OCI-M1 (cell line): ENCODE results near the gene CGB2.
A peak's percentile ranks its signal among the peaks of the same experiment; 100 is the strongest.

Source experiments
- DNase-seq: peaks from one replicate; lab custom pipeline; 2025; lab: John Stamatoyannopoulos, UW

CGB2 gene

GRCh38 chr19:49031642-49032301, at the start of gene CGB2:
TSS of gene CGB2 (plus strand) at chr19:49031890. CDS start at chr19:49032096, 206 bp downstream.
- peak; percentile 88 for DNase-seq

- DNase-seq: no peak
These were observed 49.4 kb upstream of the CGB2 start for GRCh38 chr19:48982280-48982679.

- no peak for DNase-seq
These were observed 46.0 kb upstream of the CGB2 start for GRCh38 chr19:48985711-48986110.

- no peak for DNase-seq
These were observed 45.5 kb upstream of the CGB2 start for GRCh38 chr19:48986211-48986610.

- no peak for DNase-seq
These were observed 44.4 kb upstream of the CGB2 start for GRCh38 chr19:48987323-48987722.

GRCh38 chr19:48988286-48988685, 43.4 kb upstream of the CGB2 start:
- no peak for DNase-seq

- DNase-seq: no peak
These were observed 42.8 kb upstream of the CGB2 start for GRCh38 chr19:48988860-48989259.

GRCh38 chr19:48989701-48990291, 41.9 kb upstream of the CGB2 start:
- no peak for DNase-seq

GRCh38 chr19:48990400-48990799, 41.3 kb upstream of the CGB2 start:
- DNase-seq: no peak

- no peak for DNase-seq
These were observed 40.6 kb upstream of the CGB2 start for GRCh38 chr19:48991011-48991609.

GRCh38 chr19:48991873-48992580, 39.7 kb upstream of the CGB2 start:
- DNase-seq: peak; percentile 58

- peak; percentile 70 for DNase-seq
These were observed 39.0 kb upstream of the CGB2 start for GRCh38 chr19:48992581-48993174.

- peak; percentile 100 for DNase-seq
These were observed 38.3 kb upstream of the CGB2 start, which contains the start of the genes GYS1 and RUVBL2 for GRCh38 chr19:48993175-48994034. TSS of gene GYS1 (minus strand) at chr19:48993309. CDS start at chr19:48993112, 197 bp downstream. TSS of gene RUVBL2 (plus strand) at chr19:48993887. CDS start at chr19:48993912, 25 bp downstream.

- DNase-seq: no peak
These were observed 37.7 kb upstream of the CGB2 start for GRCh38 chr19:48994035-48994386.

GRCh38 chr19:48997972-48998371, 33.7 kb upstream of the CGB2 start:
- DNase-seq: peak; percentile 83

GRCh38 chr19:48999481-49000325, 32.0 kb upstream of the CGB2 start:
- DNase-seq: peak; percentile 69

GRCh38 chr19:49004133-49004532, 27.6 kb upstream of the CGB2 start:
- DNase-seq: no peak

GRCh38 chr19:49004964-49005614, 26.6 kb upstream of the CGB2 start:
- DNase-seq: no peak

GRCh38 chr19:49006905-49007304, 24.8 kb upstream of the CGB2 start:
- DNase-seq: no peak

- no peak for DNase-seq
These were observed 21.9 kb upstream of the CGB2 start for GRCh38 chr19:49009828-49010227.
